ENCODE data around the gene SPEM1.

DNA sequence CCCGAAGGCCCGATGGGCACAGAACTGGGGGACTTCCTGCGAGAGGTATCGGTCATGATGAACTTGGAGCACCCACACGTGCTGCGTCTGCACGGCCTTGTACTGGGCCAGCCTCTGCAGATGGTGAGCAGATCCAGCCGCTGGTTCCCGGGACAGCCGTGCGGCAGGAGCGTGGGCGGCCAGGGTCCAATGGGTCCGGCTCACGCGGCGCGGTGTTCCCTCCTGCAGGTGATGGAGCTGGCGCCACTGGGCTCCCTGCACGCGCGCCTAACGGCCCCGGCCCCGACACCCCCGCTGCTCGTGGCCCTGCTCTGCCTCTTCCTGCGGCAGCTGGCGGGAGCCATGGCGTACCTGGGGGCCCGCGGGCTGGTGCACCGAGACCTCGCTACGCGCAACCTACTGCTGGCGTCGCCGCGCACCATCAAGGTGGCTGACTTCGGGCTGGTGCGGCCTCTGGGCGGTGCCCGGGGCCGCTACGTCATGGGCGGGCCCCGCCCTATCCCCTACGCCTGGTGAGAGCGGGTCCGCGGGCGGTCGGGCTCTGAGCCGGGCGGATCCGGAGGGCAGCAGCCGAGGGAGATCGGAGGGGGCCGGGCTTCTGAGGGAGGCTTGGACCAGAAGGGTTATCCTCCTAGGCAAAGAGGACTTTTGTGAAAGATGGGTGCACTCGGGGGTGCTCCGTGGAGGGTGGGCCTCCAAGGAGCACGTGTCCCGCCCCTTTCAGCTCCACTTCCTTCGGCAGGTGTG lies 36.2 kb upstream of the SPEM1 start:
- TF ChIP-seq, protein P1, sequence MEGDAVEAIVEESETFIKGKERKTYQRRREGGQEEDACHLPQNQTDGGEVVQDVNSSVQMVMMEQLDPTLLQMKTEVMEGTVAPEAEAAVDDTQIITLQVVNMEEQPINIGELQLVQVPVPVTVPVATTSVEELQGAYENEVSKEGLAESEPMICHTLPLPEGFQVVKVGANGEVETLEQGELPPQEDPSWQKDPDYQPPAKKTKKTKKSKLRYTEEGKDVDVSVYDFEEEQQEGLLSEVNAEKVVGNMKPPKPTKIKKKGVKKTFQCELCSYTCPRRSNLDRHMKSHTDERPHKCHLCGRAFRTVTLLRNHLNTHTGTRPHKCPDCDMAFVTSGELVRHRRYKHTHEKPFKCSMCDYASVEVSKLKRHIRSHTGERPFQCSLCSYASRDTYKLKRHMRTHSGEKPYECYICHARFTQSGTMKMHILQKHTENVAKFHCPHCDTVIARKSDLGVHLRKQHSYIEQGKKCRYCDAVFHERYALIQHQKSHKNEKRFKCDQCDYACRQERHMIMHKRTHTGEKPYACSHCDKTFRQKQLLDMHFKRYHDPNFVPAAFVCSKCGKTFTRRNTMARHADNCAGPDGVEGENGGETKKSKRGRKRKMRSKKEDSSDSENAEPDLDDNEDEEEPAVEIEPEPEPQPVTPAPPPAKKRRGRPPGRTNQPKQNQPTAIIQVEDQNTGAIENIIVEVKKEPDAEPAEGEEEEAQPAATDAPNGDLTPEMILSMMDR (IDR thresholded peaks at IDR 0.05): no peak
- TF ChIP-seq EZH2 (IDR thresholded peaks at IDR 0.05; ENCODE audit: borderline replicate concordance, insufficient read depth, low read depth, low read length, poor library complexity, severe bottlenecking): no peak

Measured in B cell (primary cell).